ENCODE measurements around the gene STRIP2. TPM values are rescaled to one million over a fixed set of nuclear protein-coding genes. Genes with fewer than 3 reads are reported as not detected.
A peak's percentile ranks its signal among the peaks of the same experiment; 100 is the strongest.
"Not testable (repeated sequence)": the region's sequence is repeated elsewhere in the genome, so short reads cannot be mapped to it uniquely, and the experiment has no call there.

STRIP2 gene
- total RNA-seq, 2 donors from 2014 or later, result 51.7 to 78.4 TPM

DNA sequence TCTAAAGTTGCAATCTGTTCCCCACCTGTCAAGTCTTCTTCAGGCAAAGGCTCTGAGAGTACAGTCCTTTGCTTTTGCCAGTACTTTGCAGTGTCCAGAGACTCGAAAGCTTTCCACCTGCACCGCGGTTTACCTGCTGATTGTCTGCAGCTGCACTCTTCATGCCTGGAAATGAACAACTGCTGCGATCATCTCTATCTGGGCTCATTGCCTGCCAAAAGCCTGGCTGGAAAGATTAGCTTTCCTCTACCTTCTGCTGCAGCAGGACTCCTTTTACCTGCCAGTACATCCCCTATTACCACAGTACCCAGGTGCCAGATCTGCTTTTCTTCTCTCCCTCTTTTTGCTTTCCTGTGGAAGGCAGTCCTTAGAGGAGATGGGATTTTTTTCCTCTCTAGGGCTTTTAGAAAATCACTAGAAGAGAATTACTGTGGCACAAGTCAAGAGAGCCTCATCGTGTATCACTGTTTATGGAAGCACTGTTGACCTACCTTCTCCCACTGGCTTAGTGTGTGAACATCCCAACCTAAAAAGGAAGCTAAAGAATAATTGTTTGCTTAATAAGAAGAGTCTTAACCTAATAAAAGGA, 2.2 kb downstream of the STRIP2 start:
- peaks cover 40% of the 10 kb centered on the region for H3K4me1 Mint-ChIP-seq

DNA sequence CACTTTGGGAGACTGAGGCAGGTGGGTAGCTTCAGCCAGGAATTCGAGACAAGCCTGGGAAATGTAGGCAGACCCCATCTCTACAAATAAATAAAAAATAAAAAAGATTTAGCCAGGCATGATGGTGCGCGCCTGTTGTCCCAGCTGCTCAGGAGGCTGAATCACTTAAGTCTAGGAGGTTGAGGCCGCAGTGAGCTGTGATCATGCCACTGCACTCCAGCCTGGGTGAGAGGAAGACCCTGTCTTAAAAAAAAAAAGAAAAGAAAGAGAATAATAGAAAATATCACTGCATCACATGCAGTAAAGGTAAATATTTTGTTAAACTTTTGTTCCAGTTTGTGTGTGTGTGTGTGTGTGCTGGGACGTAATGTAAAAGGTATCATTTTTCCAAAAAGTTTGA, 3.0 kb downstream of the STRIP2 start:
- no peaks in the 10 kb centered on the region for H3K9me3 Mint-ChIP-seq
- no peak overlapping the region for H3K27ac Mint-ChIP-seq
- H3K4me1 Mint-ChIP-seq, result peaks cover 40% of the 10 kb centered on the region
- H3K4me3 Mint-ChIP-seq, result peak overlapping the region; percentile 88
- peaks cover 13% of the 10 kb centered on the region for H3K27me3 Mint-ChIP-seq
- ATAC-seq (replicated peaks), result no peak
- H3K36me3 Mint-ChIP-seq (ENCODE audit: low read depth), result peaks cover 61% of the 10 kb centered on the region

More for the DNA sequence above, 2.2 kb downstream of the STRIP2 start:
- H3K4me3 Mint-ChIP-seq, result peak overlapping the region; percentile 88
- no peak for ATAC-seq (replicated peaks)
- H3K9me3 Mint-ChIP-seq, result no peaks in the 10 kb centered on the region
- H3K27ac Mint-ChIP-seq, result peak overlapping the region; percentile 84
- peaks cover 13% of the 10 kb centered on the region for H3K27me3 Mint-ChIP-seq
- H3K36me3 Mint-ChIP-seq (ENCODE audit: low read depth), result peaks cover 61% of the 10 kb centered on the region

DNA sequence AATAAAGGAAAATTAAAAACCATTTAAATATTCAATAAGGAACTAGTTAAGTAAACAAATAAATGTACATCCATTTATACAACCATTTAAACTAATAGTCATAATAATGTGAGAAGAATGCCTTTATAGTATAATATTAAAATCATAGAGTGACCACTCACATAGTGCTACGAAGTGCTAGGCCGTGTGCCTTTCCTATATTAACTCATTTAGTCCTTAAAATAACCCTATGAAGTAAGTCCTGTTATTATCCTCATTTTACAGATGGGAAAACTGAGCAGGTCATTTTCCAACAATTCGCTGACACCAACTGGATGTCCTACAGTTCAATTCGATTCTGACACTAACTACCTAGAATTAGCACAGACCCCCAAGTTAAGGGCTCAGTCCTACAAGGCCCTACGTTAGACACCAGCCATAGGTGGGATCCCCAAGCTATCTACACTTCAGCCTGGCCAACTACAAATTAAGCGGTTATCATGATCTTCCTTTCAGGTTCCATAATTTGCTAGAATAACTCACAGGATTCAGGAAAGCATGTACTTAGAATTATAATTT, 4.1 kb downstream of the STRIP2 start:
- Mint-ChIP-seq H3K36me3 (ENCODE audit: low read depth) (peaks cover 61% of the 10 kb centered on the region), H3K27me3 (peaks cover 5% of the 10 kb centered on the region), H3K4me3 (peak overlapping the region; percentile 69), H3K9me3 (no peaks in the 10 kb centered on the region), H3K27ac (peak overlapping the region; percentile 90), H3K4me1 (peaks cover 33% of the 10 kb centered on the region)
- ATAC-seq (replicated peaks), result no peak

DNA sequence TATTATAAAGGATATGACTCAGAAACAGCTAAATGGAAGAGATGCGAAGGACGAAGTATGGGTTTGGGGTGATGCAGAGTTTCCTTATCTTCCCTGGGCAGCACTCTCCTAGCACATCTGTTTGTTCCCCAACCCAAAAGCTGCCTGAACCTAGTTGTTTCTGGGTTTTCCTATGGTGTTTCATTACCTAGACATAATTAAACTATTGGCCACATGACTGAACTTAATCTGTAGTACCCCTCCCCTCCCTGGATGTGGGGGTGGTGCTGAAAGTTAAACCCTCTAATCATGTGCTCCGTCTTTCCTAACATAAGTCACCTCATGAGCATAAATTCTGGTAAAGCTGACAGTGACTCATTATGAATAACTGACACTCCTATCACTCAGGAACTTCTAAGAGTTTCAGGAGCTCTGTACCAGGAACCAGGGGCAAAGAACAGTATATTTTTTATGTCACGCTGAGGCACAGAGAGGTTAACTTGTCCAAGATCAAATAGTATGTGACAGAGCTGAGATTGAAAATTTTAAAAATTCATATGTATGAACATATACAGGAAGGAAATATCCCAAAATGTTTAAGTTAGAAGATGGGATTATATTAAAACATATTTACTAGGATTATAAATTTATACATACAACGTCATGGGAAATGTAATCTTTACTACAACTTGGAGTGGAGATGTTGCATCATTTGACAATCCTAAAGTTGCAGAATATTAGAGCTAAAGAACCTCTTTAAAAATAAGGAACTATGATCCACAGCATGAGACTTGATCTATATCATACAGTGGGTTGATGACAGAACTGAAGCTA, 4.8 kb downstream of the STRIP2 start:
- Mint-ChIP-seq H3K4me1 (peaks cover 31% of the 10 kb centered on the region), H3K27me3 (peaks cover 5% of the 10 kb centered on the region), H3K27ac (peak overlapping the region; percentile 90), H3K4me3 (peak overlapping the region; percentile 69), H3K36me3 (ENCODE audit: low read depth) (peaks cover 57% of the 10 kb centered on the region), H3K9me3 (no peaks in the 10 kb centered on the region)
- ATAC-seq (replicated peaks), result peak; percentile 82

DNA sequence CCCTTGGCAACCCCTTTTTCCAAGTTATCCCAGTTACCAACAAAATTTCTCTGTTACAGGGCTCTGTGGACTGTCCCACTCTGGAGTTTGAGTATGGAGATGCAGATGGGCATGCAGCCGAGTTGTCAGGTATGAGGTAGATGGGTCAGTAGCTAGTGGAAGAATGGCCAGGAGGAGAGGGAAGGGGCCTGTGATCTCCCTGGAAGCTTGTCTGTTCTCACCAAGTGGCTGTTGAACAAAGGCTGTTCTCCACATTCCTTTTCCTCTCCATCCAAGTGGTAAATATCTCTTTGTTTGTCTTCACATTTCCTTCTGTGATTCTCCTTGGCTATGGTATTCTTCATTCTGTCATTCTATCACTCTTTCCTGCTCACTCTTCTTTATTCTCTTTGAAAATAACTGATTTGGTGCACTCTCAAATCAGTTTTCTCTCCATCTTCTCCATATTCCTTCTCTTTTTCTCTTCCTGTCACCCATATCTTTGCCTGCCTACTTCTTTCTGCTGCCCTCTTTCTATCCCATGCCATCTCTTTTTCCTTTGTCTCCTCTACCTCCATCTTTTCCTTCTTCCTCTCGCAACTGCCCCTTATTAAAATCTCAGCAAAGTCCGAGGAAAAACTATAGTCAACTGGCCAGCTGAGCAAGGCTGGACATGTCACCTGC, 5.9 kb downstream of the STRIP2 start:
- no peak for ATAC-seq (replicated peaks)
- Mint-ChIP-seq H3K9me3 (no peaks in the 10 kb centered on the region), H3K27me3 (peaks cover 5% of the 10 kb centered on the region), H3K4me1 (peaks cover 31% of the 10 kb centered on the region), H3K27ac (peak overlapping the region; percentile 90), H3K36me3 (ENCODE audit: low read depth) (peaks cover 51% of the 10 kb centered on the region), H3K4me3 (peak overlapping the region; percentile 69)

DNA sequence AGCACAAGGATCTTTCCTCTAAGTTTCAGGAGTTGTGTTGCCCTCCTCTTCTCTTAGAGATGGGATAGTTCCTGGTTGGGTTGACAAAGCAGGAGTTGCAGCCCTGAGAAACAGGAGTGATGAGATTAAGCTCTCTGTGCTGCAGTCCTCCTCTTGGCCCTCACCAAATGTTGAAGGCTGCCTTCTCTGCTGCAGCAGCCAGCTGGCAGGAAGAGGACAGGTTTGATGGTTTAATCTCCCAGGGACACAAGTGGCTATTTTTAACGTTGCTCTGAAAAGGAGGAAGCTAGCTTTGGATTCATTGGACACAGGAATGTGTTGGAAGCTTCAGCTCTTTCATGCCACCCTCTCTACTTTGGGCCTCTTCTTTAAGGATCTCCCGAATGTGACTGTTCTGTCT, 9.4 kb downstream of the STRIP2 start:
- H3K4me3 Mint-ChIP-seq, result no peak overlapping the region
- peaks cover 27% of the 10 kb centered on the region for H3K36me3 Mint-ChIP-seq (ENCODE audit: low read depth)
- H3K4me1 Mint-ChIP-seq, result peaks cover 21% of the 10 kb centered on the region
- no peaks in the 10 kb centered on the region for H3K9me3 Mint-ChIP-seq
- H3K27ac Mint-ChIP-seq, result peak overlapping the region; percentile 5
- no peak for ATAC-seq (replicated peaks)
- H3K27me3 Mint-ChIP-seq, result no peaks in the 10 kb centered on the region

DNA sequence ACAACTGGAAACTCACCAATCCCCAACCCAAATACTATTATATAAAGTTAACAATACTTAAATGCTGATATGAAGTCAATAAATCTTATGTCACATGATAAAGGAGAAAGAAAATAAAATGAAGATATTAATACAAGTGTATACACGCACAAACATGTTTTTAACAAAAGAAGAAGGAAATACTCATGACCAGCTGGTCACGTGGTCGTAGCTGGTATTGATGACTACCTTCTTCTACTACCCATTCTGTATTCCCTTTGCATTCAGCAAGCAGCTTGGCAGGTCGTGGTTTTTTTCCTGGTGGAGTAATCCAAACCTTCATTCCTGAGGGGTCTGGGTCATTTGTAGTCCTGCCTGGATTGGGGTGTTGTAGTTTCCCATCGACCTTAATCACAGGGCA, 10.5 kb downstream of the STRIP2 start:
- not testable (repeated sequence) for H3K9me3 Mint-ChIP-seq; ATAC-seq (replicated peaks); H3K27me3 Mint-ChIP-seq; H3K4me1 Mint-ChIP-seq; H3K4me3 Mint-ChIP-seq; H3K27ac Mint-ChIP-seq
- H3K36me3 Mint-ChIP-seq (ENCODE audit: low read depth), result peaks cover 16% of the 10 kb centered on the region

DNA sequence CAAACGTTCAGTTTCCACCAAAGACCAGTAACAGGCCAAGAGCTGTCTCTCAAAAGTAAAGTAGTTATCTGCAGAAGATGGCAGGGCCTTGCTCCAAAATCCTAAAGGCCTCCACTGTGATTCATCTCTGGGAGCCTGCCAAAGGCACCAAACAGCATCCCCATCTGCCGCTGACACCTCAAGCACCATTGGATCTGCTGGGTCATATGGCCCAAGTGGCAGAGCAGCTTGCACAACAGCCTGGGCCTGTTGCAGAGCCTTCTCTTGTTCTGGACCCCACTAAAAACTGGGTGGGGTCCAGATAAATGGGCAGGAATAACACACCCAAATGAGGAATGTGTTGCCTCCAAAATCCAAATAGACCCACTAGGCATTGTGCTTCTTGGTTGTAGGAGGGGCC, 12.7 kb downstream of the STRIP2 start:
- not testable (repeated sequence) for ATAC-seq (replicated peaks); H3K27ac Mint-ChIP-seq; H3K4me3 Mint-ChIP-seq; H3K36me3 Mint-ChIP-seq (ENCODE audit: low read depth); H3K4me1 Mint-ChIP-seq; H3K27me3 Mint-ChIP-seq; H3K9me3 Mint-ChIP-seq

DNA sequence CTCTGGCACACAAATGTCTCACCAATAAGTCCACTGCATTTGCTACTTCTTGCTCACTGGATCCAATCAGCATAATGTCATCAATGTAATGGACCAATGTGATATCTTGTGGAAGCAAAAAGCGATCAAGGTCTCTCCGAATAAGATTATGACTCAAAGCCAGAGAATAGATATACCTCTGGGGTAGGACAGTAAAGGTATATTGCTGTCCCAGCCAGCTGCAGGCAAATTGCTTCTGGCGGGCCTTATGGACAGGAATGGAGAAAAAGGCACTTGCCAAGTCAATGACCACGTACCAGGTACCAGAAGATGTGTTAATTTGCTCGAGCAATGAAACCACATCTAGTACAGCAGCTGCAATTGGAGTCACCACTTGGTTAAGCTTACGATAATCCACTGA, 13.2 kb downstream of the STRIP2 start:
- not testable (repeated sequence) for H3K4me1 Mint-ChIP-seq; ATAC-seq (replicated peaks); H3K27ac Mint-ChIP-seq; H3K36me3 Mint-ChIP-seq (ENCODE audit: low read depth); H3K9me3 Mint-ChIP-seq; H3K4me3 Mint-ChIP-seq; H3K27me3 Mint-ChIP-seq

DNA sequence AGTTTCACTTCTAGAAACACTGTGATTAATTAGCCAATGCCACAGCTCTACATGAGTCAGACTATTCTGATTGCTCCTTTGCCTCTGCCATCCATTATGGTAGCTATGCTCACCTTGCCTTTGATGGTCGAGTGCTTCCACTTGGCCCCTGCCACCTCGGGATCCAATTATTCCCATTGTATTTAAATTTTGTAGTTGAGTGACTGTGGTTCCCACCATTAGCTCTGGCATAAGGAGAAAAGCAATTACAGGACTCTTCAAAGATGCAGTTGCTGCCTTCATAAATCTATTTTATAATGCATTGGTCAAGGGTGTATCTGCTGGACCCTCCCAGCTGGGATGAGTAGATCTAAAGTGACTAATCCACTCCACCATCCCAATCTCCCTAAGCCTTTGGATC, 14.4 kb downstream of the STRIP2 start:
- H3K4me1 Mint-ChIP-seq; H3K4me3 Mint-ChIP-seq; H3K27ac Mint-ChIP-seq; H3K27me3 Mint-ChIP-seq; H3K36me3 Mint-ChIP-seq (ENCODE audit: low read depth); H3K9me3 Mint-ChIP-seq; ATAC-seq (replicated peaks): not testable (repeated sequence)

DNA sequence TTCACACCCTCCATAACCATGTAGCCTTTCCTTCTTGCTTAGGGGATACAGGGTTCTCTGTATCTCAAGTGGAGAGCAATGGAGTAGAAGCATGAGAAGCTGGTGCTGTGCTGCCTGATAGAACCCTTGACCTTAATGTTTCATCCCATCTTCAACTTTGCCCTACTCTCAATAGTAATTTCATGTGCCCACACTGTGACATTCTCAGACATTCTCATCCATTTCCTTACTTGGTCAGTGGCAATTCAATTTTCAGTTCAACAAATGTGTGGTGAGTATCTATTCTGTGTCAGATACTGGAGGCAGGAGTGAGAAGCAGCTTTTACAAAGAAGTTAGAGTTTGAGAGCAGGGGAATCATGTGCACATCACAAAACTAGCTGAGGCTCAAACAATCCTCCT, 16.1 kb downstream of the STRIP2 start:
- Mint-ChIP-seq H3K27ac (no peak overlapping the region), H3K9me3 (no peaks in the 10 kb centered on the region)
- no peak for ATAC-seq (replicated peaks)

DNA sequence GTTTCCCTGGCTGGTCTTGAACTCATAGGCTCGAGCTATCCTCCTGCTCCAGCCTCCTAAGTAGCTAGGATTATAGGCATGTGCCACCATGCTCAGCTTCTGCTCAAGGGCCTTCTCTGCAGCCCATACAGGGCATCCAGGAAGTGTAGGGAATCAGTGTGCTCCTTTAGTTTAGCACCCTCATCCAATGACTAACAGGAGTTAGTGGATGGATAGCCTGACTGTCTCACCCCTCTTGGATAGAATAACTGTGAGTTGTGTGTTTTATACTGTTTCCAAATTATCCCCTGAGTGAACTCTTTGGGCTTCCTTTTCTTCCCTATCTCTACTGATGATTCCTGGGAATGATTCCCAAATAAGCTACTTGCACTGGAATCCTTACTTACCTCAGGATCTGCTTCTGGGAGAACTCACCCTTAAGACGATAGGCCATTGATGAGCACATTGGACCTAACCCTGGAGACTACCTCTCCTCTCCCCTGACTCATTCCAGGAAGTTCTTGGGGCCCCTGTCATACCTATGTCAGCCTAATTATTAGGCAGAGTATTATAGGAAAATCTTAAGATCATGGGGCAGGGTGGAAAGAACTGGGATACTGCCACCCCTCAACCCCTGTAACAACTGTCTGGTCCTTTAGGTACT, 18.5 kb downstream of the STRIP2 start:
- Mint-ChIP-seq H3K27me3 (no peaks in the 10 kb centered on the region), H3K36me3 (ENCODE audit: low read depth) (no peaks in the 10 kb centered on the region)

More for the DNA sequence above, 16.1 kb downstream of the STRIP2 start:
- Mint-ChIP-seq H3K36me3 (ENCODE audit: low read depth) (no peaks in the 10 kb centered on the region), H3K27me3 (no peaks in the 10 kb centered on the region), H3K4me3 (no peak overlapping the region), H3K4me1 (peaks cover 8% of the 10 kb centered on the region)

DNA sequence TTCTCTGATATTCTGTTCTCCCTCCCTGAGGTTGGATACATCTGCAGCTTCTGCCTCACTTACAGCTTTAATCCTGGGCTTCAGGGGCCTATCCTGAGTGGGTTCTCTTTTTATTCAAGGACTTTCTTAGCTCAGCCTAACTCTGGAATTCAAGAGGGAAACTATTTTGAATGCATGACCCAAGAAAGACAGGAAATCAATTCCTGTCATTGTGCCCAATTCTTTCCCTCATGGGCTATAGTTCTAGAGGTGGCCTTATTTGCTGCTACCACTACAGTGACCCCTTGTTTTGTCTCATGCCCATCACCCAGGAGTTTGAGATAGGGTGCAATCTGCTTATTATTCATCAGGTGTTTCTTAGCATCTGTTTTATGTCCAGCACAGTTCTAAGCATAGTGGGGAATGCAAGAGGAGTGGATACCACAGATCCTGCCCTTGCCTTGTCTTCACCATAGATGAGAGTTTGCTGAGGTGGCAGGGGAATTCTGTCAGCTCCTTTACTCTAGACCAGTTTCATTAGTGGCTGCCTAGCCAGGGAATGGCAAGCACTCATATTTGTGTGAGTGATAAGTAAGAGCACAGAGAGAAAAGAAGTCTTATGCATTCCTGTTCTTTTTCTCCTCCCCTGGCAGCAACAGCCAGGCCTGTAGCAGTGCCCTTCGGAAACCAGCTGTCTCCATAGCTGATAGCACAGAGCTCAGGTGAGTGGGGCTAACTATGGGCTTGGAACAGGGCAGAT, 19.4 kb downstream of the STRIP2 start:
- H3K27ac Mint-ChIP-seq, result peak overlapping the region; percentile 43
- H3K27me3 Mint-ChIP-seq, result no peaks in the 10 kb centered on the region
- ATAC-seq (replicated peaks), result no peak
- no peak overlapping the region for H3K4me3 Mint-ChIP-seq
- no peaks in the 10 kb centered on the region for H3K36me3 Mint-ChIP-seq (ENCODE audit: low read depth)
- H3K4me1 Mint-ChIP-seq, result peaks cover 8% of the 10 kb centered on the region
- H3K9me3 Mint-ChIP-seq, result no peaks in the 10 kb centered on the region

More for the DNA sequence above, 18.5 kb downstream of the STRIP2 start:
- H3K9me3 Mint-ChIP-seq, result no peaks in the 10 kb centered on the region
- peak overlapping the region; percentile 43 for H3K27ac Mint-ChIP-seq
- ATAC-seq (replicated peaks), result no peak
- no peak overlapping the region for H3K4me3 Mint-ChIP-seq
- H3K4me1 Mint-ChIP-seq, result peaks cover 8% of the 10 kb centered on the region

DNA sequence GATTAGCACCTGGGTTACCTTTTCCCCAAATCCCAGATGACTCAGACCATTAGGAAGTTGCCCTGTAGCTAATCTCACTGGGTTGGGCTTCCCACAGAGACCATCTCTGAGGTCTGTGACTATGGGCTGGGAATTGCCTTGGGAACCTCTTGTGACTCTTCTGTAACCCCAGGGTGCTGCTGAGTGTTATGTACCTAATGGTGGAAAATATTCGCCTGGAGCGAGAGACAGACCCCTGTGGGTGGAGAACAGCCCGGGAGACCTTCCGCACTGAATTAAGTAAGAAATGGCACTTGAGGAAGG, 20.0 kb downstream of the STRIP2 start:
- no peak overlapping the region for H3K4me3 Mint-ChIP-seq
- ATAC-seq (replicated peaks), result no peak
- peaks cover 8% of the 10 kb centered on the region for H3K4me1 Mint-ChIP-seq
- H3K27me3 Mint-ChIP-seq, result no peaks in the 10 kb centered on the region
- no peak overlapping the region for H3K27ac Mint-ChIP-seq
- H3K9me3 Mint-ChIP-seq, result no peaks in the 10 kb centered on the region
- H3K36me3 Mint-ChIP-seq (ENCODE audit: low read depth), result no peaks in the 10 kb centered on the region

All from activated T-helper 17 cell treated with anti-CD3 and anti-CD28 coated beads, Interleukin-2, amount 50 U/mL, for 72 hours (primary cell).